ENCODE measurements around the gene ROBO2.

ROBO2 gene

DNA sequence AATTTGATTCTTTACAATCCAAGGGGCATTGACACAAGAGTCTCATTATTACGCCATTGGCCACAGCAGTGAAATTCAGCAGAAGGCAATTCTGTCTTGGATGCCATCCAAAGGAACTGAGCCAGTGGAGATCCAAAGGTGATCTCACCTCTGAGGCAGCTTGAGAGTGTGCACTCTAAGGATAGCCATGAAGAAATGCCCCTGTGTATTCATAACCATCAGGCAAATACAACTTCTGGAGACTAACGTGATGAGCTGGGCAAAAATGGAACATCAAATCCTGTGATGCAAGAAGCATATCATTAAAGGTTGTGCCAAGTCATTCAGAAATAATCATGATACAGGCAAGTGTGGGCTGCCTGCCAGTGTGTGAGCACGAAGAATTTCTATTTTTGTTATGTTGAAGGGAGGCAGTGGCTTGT lies 41.4 kb downstream of the ROBO2 start (continued):
- TF ChIP-seq ZNF792 (tag by site-specific recombination; IDR thresholded peaks at IDR 0.05) (0 out of 2 replicates have a peak, but pooled peaks have one; percentile 30), ZSCAN4 (tag by site-specific recombination; IDR thresholded peaks at IDR 0.05) (peak; percentile 41; the same call in 1 of the 2 replicates), INSM2 (tag by site-specific recombination; IDR thresholded peaks at IDR 0.05) (peak; percentile 23; the same call in 1 of the 2 replicates), ZNF280D (tag by site-specific recombination; IDR thresholded peaks at IDR 0.05) (no peak), ZBTB17 (tag by site-specific recombination; IDR thresholded peaks at IDR 0.05) (peak; percentile 63), ZNF501 (tag by site-specific recombination; IDR thresholded peaks at IDR 0.05) (peak; percentile 34; the same call in 1 of the 2 replicates), ZNF433 (tag by site-specific recombination; IDR thresholded peaks at IDR 0.05; ENCODE audit: low read depth) (no peak), REPIN1 (tag by site-specific recombination; IDR thresholded peaks at IDR 0.05; ENCODE audit: low read depth) (no peak), ZNF292 (tag by site-specific recombination; IDR thresholded peaks at IDR 0.05; ENCODE audit: borderline replicate concordance, low read depth) (no peak), TRIM28 (IDR thresholded peaks at IDR 0.05; ENCODE audit: borderline replicate concordance, low read length) (peak; percentile 79; the same call in 1 of the 2 replicates), SP7 (tag by site-specific recombination; IDR thresholded peaks at IDR 0.05) (peak; percentile 81), MYNN (tag by site-specific recombination; IDR thresholded peaks at IDR 0.05; ENCODE audit: borderline replicate concordance) (no peak), ZNF391 (tag by site-specific recombination; IDR thresholded peaks at IDR 0.05; ENCODE audit: borderline replicate concordance, low read depth) (peak; percentile 23; the same call in 1 of the 2 replicates), ZNF184 (tag by site-specific recombination; IDR thresholded peaks at IDR 0.05) (0 out of 2 replicates have a peak, but pooled peaks have one; percentile 40), ZNF629 (tag by site-specific recombination; IDR thresholded peaks at IDR 0.05) (peak; percentile 85), ZFP41 (tag by site-specific recombination; IDR thresholded peaks at IDR 0.05; ENCODE audit: borderline replicate concordance) (no peak)
- TF ChIP-seq, protein P1, sequence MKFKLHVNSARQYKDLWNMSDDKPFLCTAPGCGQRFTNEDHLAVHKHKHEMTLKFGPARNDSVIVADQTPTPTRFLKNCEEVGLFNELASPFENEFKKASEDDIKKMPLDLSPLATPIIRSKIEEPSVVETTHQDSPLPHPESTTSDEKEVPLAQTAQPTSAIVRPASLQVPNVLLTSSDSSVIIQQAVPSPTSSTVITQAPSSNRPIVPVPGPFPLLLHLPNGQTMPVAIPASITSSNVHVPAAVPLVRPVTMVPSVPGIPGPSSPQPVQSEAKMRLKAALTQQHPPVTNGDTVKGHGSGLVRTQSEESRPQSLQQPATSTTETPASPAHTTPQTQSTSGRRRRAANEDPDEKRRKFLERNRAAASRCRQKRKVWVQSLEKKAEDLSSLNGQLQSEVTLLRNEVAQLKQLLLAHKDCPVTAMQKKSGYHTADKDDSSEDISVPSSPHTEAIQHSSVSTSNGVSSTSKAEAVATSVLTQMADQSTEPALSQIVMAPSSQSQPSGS (tag by site-specific recombination; IDR thresholded peaks at IDR 0.05; ENCODE audit: low read depth) = 0 out of 2 replicates have a peak, but pooled peaks have one; percentile 55

DNA sequence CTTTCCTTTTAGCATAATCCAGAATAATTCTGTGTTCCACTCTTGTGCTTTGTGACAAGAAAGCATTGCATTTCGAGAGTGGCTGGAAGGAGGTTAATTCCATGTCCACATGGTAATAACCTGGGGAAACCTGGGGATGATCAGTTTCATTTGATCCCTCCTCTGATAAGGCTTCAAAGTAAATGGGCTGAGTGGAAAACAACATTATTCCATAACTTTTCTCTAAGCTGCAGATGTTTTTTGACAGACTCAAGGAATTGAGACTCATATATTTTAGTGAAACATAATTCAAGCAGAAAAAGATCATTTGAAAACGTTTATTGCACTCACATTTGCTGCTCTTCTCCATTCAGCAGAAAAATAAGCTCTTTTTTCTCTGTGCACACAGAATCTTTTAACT lies 44.6 kb downstream of the ROBO2 start:
- ChIA-PET POLR2A (no interaction called here), CTCF (interaction anchor here (0.6 kb wide), 1 partner anchor 9 kb away, joined by 3 read pairs; no protein-coding TSS in a partner anchor)
- H3K27ac ChIP-seq (ENCODE audit: extremely low read depth, low read depth, low read length) = no peak overlapping the region

More for the DNA sequence above, 44.6 kb downstream of the ROBO2 start:
- H3K36me3 ChIP-seq (ENCODE audit: control insufficient read depth in 2 of 2, insufficient read depth in 1 of 2, low read length in 2 of 2) = no peaks in the 10 kb centered on the region
- no peaks in the 10 kb centered on the region for H3K9me3 ChIP-seq (ENCODE audit: control insufficient read depth, insufficient read depth, low read depth, low read length)
- TF ChIP-seq OSR2 (tag by site-specific recombination; IDR thresholded peaks at IDR 0.05) (no peak), PRDM6 (tag by site-specific recombination; IDR thresholded peaks at IDR 0.05) (peak; percentile 62)
- H3K4me1 ChIP-seq (ENCODE audit: control insufficient read depth, insufficient read depth, low read length) = peaks cover 12% of the 10 kb centered on the region; the same call in 1 of the 2 replicates
- H3K4me3 ChIP-seq (ENCODE audit: low read depth, low read length) = no peak overlapping the region

Data from HEK293 (cell line).